Testis (tissue), 2 donors: ENCODE results near the gene UGT2B11.
"Not testable (repeated sequence)": the region's sequence is repeated elsewhere in the genome, so short reads cannot be mapped to it uniquely, and the experiment has no call there.

Experiments used
- POLR2A ChIP-seq: fragments of 450-650 bp; IDR thresholded peaks from one replicate; pipeline ENCODE4 v1.6.1; 2017; ENCODE audit warnings: antibody characterized with exemption, mild to moderate bottlenecking, moderate library complexity
- TF ChIP-seq, protein P1 (sequence below), 3 experiments: fragments of 450-650 bp in 2 of 3; fragments of 200-600 bp in 1 of 3; sonication (generic) in 1 of 3; IDR thresholded peaks; one replicate each; pipeline ENCODE4 v1.5.1; 2016 to 2019; ENCODE audit warnings: antibody characterized with exemption in 3 of 3, mild to moderate bottlenecking in 2 of 3, moderate library complexity in 1 of 3

DNA sequence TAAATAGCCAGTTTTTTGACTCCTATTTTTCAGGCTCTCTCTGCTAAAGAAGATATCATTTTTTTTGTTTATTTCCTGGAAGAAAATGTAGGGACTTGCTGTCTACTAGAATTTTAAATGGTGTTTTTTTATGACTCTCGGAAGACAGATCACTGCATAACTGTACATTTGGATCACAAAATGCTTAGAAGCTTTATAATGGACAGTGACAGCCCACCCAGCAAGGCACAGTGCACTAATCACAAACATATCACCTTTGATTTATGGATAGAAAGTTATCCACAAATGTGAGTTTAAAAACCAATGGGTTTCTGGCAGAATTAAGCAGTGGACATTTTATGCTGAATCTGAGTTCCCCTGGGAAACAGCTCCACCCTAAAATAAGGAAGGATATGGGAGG is 48.8 kb downstream of the UGT2B11 start:
- not testable (repeated sequence) for TF ChIP-seq POLR2A
- TF ChIP-seq, protein P1, sequence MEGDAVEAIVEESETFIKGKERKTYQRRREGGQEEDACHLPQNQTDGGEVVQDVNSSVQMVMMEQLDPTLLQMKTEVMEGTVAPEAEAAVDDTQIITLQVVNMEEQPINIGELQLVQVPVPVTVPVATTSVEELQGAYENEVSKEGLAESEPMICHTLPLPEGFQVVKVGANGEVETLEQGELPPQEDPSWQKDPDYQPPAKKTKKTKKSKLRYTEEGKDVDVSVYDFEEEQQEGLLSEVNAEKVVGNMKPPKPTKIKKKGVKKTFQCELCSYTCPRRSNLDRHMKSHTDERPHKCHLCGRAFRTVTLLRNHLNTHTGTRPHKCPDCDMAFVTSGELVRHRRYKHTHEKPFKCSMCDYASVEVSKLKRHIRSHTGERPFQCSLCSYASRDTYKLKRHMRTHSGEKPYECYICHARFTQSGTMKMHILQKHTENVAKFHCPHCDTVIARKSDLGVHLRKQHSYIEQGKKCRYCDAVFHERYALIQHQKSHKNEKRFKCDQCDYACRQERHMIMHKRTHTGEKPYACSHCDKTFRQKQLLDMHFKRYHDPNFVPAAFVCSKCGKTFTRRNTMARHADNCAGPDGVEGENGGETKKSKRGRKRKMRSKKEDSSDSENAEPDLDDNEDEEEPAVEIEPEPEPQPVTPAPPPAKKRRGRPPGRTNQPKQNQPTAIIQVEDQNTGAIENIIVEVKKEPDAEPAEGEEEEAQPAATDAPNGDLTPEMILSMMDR (IDR thresholded peaks at IDR 0.05) = not testable (repeated sequence)
